Prostate gland (tissue), 2 donors: ENCODE results near the gene TSPAN18. TPM values are rescaled to one million over a fixed set of nuclear protein-coding genes. Genes with fewer than 3 reads are reported as not detected.

Experiments used
- DNase-seq: peaks from one replicate; pipeline ENCODE4 v3.0.0-alpha.2; 2019; ENCODE audit warnings: low spot score
- H3K27ac ChIP-seq, 2 donors: fragments of 200-600 bp; sonication (generic); 2 replicates each; pipeline ENCODE4 v1.5.1; 2017 to 2019
- H3K27me3 ChIP-seq: fragments of 200-600 bp; sonication (generic); replicated peaks from 2 replicates; pipeline ENCODE4 v1.5.1; 2019; ENCODE audit not compliant: insufficient read depth
- H3K36me3 ChIP-seq, 2 donors: fragments of 200-600 bp; sonication (generic); 1 replicate in 1 of 2; 2 replicates in 1 of 2; pipeline versions ENCODE4 v1.5.1 to v1.8.1; 2017 to 2019
- H3K4me1 ChIP-seq: fragments of 200-600 bp; sonication (generic); replicated peaks from 2 replicates; pipeline ENCODE4 v1.5.1; 2019
- H3K4me3 ChIP-seq, 2 donors: fragments of 200-600 bp; sonication (generic); 2 replicates each; pipeline ENCODE4 v1.5.1; 2017 to 2019
- H3K9me3 ChIP-seq: fragments of 200-600 bp; sonication (generic); 2 replicates; pipeline ENCODE4 v1.5.1; 2017
- POLR2A ChIP-seq: fragments of 450-650 bp; IDR thresholded peaks from one replicate; pipeline ENCODE4 v1.6.1; 2016; ENCODE audit warnings: antibody characterized with exemption, mild to moderate bottlenecking
- POLR2AphosphoS5 ChIP-seq: sonication (generic); formaldehyde crosslinking; IDR thresholded peaks from one replicate; pipeline ENCODE4 v1.6.1; 2017; ENCODE audit warnings: antibody characterized with exemption
- WGBS: methylation state at CpG from one replicate; pipeline ENCODE4 v1.1.5; 2018; 5-methylcytosine and 5-hydroxymethylcytosine counted together
- intact Hi-C: fragments of 100-400 bp; cut with DNase I; formaldehyde crosslinking; loops from one replicate; pipeline ENCODE4 v1.14.2; 2022
- total RNA-seq, 2 donors: library from RNA; depleted of rRNA; stranded (reverse); fragments of >200 nt; gene quantifications; one replicate each; pipeline ENCODE4 v1.1.0, GENCODE V29; 2016
- TF ChIP-seq, protein P1 (sequence below), 4 experiments: fragments of 200-600 bp in 2 of 4; fragments of 450-650 bp in 2 of 4; sonication (generic) in 2 of 4; IDR thresholded peaks; 1 replicate in 3 of 4; 2 replicates in 1 of 4; pipeline ENCODE4 v1.5.1; 2016 to 2019; ENCODE audit warnings: antibody characterized with exemption in 4 of 4, mild to moderate bottlenecking in 2 of 4, moderate library complexity in 2 of 4

Gene TSPAN18
- total RNA-seq, 2 donors from 2014 or later, result 4.1 to 6.6 TPM

DNA sequence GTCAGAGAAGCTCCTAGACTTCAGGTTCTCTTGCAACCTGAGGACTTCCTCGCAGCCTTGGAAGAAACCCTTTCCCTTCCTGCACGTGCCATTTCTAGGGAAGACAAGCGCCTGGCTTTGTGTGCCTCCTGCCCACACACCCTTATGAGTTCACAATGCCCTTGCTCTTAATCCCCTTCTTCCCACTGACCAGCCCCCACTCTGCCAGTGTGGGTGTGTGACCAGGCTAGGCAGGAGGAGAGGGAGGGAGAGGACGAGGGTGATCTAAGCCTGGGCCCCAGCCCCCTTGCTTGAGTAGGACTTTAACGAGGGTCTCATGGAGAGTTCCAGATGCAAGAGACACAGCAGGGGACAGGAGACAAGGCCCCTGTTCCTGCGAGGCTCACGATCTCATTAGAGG is 193.7 kb downstream of the TSPAN18 start:
- no peaks in the 10 kb centered on the region for H3K27me3 ChIP-seq
- 69% methylated on average over 7 of the region's 7 CpGs for WGBS
- DNase-seq, result no peak
- TF ChIP-seq POLR2AphosphoS5 (no peak), POLR2A (no peak)
- TF ChIP-seq, protein P1, sequence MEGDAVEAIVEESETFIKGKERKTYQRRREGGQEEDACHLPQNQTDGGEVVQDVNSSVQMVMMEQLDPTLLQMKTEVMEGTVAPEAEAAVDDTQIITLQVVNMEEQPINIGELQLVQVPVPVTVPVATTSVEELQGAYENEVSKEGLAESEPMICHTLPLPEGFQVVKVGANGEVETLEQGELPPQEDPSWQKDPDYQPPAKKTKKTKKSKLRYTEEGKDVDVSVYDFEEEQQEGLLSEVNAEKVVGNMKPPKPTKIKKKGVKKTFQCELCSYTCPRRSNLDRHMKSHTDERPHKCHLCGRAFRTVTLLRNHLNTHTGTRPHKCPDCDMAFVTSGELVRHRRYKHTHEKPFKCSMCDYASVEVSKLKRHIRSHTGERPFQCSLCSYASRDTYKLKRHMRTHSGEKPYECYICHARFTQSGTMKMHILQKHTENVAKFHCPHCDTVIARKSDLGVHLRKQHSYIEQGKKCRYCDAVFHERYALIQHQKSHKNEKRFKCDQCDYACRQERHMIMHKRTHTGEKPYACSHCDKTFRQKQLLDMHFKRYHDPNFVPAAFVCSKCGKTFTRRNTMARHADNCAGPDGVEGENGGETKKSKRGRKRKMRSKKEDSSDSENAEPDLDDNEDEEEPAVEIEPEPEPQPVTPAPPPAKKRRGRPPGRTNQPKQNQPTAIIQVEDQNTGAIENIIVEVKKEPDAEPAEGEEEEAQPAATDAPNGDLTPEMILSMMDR (IDR thresholded peaks at IDR 0.05), result no peak
- intact Hi-C loops, result no loop called here
- H3K4me3 ChIP-seq, result no peak overlapping the region
- H3K9me3 ChIP-seq, result no peaks in the 10 kb centered on the region
- H3K27ac ChIP-seq, result no peak overlapping the region
- no peaks in the 10 kb centered on the region for H3K36me3 ChIP-seq
- no peaks in the 10 kb centered on the region for H3K4me1 ChIP-seq

DNA sequence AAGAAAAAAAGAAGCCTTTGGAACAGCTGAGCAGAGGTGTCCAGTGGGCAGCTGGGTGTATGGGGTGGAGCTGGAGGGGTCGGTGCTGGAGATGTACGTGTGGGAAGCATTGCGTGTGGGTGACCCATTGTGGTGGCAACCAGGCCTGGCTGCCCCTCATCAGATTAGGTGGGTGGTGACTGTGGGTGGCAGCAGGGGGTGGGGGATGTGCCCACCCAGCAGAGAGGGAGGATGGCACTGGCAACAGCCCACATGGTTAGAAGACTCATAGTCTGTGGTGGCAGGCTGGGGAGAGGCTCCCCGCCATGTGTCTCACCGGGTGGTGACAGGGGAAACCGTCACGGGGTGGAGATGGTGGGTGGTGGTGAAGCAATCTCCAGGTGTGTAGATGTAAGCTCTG is 196.4 kb downstream of the TSPAN18 start:
- Histone ChIP-seq H3K27ac (no peak overlapping the region), H3K4me3 (no peak overlapping the region), H3K9me3 (no peaks in the 10 kb centered on the region), H3K4me1 (no peaks in the 10 kb centered on the region), H3K36me3 (no peaks in the 10 kb centered on the region), H3K27me3 (no peaks in the 10 kb centered on the region)
- TF ChIP-seq POLR2AphosphoS5 (no peak), POLR2A (no peak)
- TF ChIP-seq, protein P1 (IDR thresholded peaks at IDR 0.05), result no peak
- DNase-seq, result no peak
- WGBS, result 80% methylated on average over 7 of the region's 7 CpGs
- intact Hi-C loops, result no loop called here

DNA sequence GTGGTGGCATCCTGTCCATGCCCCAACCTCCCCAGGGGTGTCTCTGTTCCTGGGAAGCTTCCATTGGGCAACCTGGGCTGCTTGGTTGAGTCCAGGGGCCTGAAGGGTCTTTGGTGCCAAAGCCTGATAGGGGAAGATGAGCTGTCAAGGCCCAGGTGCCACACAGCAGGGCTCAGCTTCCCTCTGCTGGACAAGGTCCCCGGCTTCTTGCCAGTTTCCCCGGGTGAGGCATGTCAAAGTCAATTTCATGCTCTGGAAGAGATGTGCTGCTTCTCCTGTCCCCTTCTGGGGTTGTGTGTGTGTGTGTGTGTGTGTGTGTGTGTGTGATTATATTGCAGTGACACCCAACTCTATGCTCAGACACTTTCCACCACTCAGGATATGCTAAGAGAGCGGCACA is 197.0 kb downstream of the TSPAN18 start:
- H3K9me3 ChIP-seq, result no peaks in the 10 kb centered on the region
- H3K4me1 ChIP-seq, result no peaks in the 10 kb centered on the region
- no peak for TF ChIP-seq POLR2A
- TF ChIP-seq, protein P1 (IDR thresholded peaks at IDR 0.05), result no peak
- H3K36me3 ChIP-seq, result no peaks in the 10 kb centered on the region
- no peak overlapping the region for H3K4me3 ChIP-seq
- no peak for DNase-seq
- WGBS, result 77% methylated on average over 3 of the region's 3 CpGs
- intact Hi-C loops, result no loop called here
- no peaks in the 10 kb centered on the region for H3K27me3 ChIP-seq
- H3K27ac ChIP-seq, result no peak overlapping the region

DNA sequence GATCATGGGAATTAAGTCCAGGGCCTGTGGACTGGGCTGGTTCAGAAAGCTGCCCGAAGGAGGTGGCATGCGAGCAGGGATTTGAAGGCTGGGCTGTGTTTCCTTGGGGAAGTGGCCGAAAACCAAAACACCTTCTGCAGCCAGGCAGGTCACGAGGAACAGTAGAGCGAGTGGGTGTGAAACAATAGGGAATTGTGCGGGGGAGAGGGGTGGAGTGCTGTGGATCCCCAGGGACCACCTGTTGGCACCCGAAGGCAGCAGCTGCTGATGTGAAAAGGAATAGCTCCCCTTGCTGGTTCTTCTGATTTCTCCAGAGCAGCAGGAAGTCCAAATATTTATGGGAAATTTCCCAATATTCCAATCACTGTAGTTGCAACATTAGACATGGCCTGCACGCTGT is 199.3 kb downstream of the TSPAN18 start:
- TF ChIP-seq POLR2AphosphoS5 (no peak), POLR2A (no peak)
- TF ChIP-seq, protein P1 (IDR thresholded peaks at IDR 0.05), result no peak
- intact Hi-C loops, result no loop called here
- no peak overlapping the region for H3K27ac ChIP-seq
- H3K4me3 ChIP-seq, result no peak overlapping the region
- no peak for DNase-seq
- H3K27me3 ChIP-seq, result no peaks in the 10 kb centered on the region
- H3K4me1 ChIP-seq, result no peaks in the 10 kb centered on the region
- WGBS, result 65% methylated on average over 8 of the region's 8 CpGs
- no peaks in the 10 kb centered on the region for H3K36me3 ChIP-seq
- no peaks in the 10 kb centered on the region for H3K9me3 ChIP-seq

DNA sequence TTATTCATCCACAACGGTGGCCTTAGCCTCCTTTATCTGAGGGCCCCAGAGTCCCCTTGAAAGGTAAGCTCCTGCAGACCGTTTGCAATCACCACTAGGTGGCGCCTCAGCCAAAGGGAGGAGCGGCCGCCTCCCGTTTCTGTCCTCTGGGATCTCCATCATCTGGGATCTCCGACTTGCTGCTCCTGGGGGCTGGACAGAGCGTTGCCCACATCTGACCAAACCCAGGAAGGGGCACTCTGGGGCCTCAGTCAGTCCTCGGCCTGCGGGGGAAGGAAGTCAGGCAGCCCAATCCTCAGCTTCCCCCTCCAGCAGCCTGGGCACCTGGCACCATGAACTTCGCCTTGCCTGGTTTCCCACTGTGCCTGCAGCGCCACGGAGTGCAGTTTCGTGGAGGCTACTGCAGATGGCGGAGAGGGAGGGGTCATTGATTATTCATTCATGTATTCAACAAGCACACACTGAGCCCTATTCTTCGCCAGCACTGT is 200.5 kb downstream of the TSPAN18 start:
- Histone ChIP-seq H3K4me3 (no peak overlapping the region), H3K27me3 (no peaks in the 10 kb centered on the region), H3K27ac (no peak overlapping the region), H3K4me1 (no peaks in the 10 kb centered on the region), H3K36me3 (no peaks in the 10 kb centered on the region), H3K9me3 (no peaks in the 10 kb centered on the region)
- no peak for TF ChIP-seq POLR2A
- TF ChIP-seq, protein P1 (IDR thresholded peaks at IDR 0.05), result peak; percentile 82 to 91 (median 89)
- 21% methylated on average over 16 of the region's 16 CpGs for WGBS
- peak; percentile 60 for DNase-seq
- intact Hi-C loops, result no loop called here
